Measurements from ENCODE around the gene NFATC1. TPM values are rescaled to one million over a fixed set of nuclear protein-coding genes. Genes with fewer than 3 reads are reported as not detected.

Gene NFATC1
- total RNA-seq, 4 donors from 2014 or later, result 14.0 to 22.4 (median 15.0) TPM

DNA sequence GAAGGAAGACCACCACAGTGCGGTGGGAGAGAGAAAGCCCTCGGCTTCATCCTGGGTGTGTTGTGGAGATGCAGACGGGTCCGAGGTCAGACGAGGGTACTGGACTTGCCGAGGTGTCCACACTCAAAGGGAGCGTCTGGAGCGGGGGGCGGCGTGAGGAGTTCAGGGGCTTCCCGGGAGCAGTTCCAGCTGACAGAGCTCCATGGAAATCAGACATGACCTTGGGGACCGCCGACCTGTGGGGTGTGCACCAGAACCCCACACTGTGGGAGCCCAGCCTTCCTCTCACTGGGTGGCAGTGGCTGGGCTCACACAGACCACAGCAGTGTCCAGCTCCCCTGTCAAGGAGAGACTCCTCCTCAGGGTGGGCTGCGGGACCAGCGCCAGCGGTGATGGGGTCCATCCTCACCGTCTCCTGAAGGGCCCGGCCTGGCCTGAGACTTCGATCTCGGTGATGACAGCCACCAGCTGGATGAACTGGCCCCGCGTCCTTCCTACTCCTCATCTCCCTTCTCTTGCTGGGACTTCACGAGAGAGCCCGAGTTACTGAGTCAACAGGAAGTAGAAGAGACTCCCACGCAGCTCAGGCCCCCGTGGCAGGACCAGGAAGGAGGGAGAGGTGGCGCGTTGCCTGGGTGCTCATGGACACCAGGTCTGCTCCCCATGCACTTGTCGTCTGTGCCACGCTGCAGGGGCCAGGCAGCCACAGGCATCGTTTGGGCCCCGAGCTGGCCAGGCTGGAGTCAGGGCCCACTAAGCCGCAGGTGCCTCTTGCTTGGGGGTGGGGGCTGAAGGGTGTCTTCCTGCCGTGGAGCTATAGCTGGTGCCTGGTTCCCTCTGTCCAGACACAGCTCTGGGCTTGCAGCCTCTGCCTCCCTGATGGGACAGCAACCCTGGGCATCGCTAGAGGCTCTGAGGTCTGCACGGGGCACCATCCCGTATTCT, 182.0 kb downstream of the NFATC1 start:
- intact Hi-C loops (cut with DNase I; ENCODE audit: low total_unique reads), result no loop called here
- H3K4me3 ChIP-seq (ENCODE audit: low read depth, poor library complexity, severe bottlenecking), result no peak overlapping the region
- no peak for TF ChIP-seq POLR2A (IDR thresholded peaks at IDR 0.05)
- TF ChIP-seq, protein P1, sequence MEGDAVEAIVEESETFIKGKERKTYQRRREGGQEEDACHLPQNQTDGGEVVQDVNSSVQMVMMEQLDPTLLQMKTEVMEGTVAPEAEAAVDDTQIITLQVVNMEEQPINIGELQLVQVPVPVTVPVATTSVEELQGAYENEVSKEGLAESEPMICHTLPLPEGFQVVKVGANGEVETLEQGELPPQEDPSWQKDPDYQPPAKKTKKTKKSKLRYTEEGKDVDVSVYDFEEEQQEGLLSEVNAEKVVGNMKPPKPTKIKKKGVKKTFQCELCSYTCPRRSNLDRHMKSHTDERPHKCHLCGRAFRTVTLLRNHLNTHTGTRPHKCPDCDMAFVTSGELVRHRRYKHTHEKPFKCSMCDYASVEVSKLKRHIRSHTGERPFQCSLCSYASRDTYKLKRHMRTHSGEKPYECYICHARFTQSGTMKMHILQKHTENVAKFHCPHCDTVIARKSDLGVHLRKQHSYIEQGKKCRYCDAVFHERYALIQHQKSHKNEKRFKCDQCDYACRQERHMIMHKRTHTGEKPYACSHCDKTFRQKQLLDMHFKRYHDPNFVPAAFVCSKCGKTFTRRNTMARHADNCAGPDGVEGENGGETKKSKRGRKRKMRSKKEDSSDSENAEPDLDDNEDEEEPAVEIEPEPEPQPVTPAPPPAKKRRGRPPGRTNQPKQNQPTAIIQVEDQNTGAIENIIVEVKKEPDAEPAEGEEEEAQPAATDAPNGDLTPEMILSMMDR (IDR thresholded peaks at IDR 0.05), result no peak
- peak in 1 of 2 donors; percentile 83 for DNase-seq (ENCODE audit: low spot score in 2 of 2)
- 84 to 94% methylated on average over 25 to 26 of the region's 37 CpGs for WGBS, 2 donors

DNA sequence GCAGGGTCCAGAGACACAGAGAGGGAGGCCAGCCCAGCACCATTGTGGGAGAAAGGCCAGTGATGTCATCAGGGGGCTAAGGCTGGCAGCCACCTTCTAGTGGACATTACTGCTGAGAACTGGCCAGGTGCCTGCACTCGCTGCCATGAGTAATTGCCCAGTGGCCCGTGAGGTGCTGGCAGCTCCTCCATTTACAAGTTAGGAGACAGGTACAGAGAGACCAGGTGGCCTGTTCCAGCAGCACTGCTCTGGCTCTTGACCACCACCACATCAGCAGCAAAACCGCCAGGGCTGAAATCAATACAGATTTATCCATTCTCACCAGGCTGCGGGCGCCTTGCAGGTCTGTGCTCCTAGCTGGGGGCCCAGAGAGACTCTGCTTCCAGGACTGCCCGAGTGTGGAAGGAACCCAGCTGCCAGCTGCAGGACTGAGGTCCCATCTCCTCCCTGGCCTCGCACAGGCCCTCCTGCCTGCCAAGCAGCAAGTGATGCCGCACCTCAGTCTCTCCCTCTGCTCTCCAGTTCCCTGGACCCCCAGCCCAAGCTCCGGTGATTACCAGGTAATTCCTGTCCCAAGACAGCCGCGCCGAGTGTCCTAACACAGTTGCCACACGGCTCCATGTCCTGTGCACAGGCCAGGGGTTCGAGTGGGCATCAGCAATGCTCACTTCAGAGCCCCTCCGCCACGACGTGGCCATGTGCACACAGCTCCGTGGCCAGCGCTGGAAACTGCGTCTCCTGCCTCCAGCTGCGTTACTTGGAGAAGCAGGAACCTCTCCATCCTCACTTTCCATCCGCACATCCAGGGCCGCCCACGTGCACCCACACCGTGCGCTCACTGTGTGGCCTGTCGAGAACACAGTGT, 182.9 kb downstream of the NFATC1 start:
- H3K4me3 ChIP-seq (ENCODE audit: low read depth, poor library complexity, severe bottlenecking), result no peak overlapping the region
- WGBS, 2 donors, result 88 to 92% methylated on average over 27 of the region's 27 CpGs
- TF ChIP-seq, protein P1 (IDR thresholded peaks at IDR 0.05), result no peak
- no peak for TF ChIP-seq POLR2A (IDR thresholded peaks at IDR 0.05)
- intact Hi-C loops (cut with DNase I; ENCODE audit: low total_unique reads), result no loop called here
- peak in 1 of 2 donors; percentile 69 for DNase-seq (ENCODE audit: low spot score in 2 of 2)
